GM21515 (cell line): ENCODE measurements around the gene CHST4.
"Not testable (repeated sequence)": the region's sequence is repeated elsewhere in the genome, so short reads cannot be mapped to it uniquely, and the experiment has no call there.

Experiments used
- ATAC-seq: cut with Tn5 transposase; IDR thresholded peaks from one replicate; pipeline ENCODE4 v1.9.1; 2021; ENCODE audit not compliant: unreplicated experiment

The CHST4 gene

GRCh38 chr16:71569621-71570020 is 43.4 kb downstream of the CHST4 start:
- ATAC-seq: no peak

- ATAC-seq: no peak
These were observed 43.9 kb downstream of the CHST4 start for GRCh38 chr16:71570144-71570543.

- no peak for ATAC-seq
These were observed 46.4 kb downstream of the CHST4 start for GRCh38 chr16:71572497-71573116.

- no peak for ATAC-seq
These were observed 47.3 kb downstream of the CHST4 start for GRCh38 chr16:71573387-71574094.

GRCh38 chr16:71574702-71575101 is 48.5 kb downstream of the CHST4 start:
- no peak for ATAC-seq

GRCh38 chr16:71576971-71577370 is 50.7 kb downstream of the CHST4 start, which contains the start of gene TAT:
TAT (minus strand) TSS chr16:71577092; CDS start chr16:71576415, 677 bp downstream.
- no peak for ATAC-seq

GRCh38 chr16:71582553-71582848 is 56.3 kb downstream of the CHST4 start:
- ATAC-seq: not testable (repeated sequence)

GRCh38 chr16:71584543-71585317 is 58.5 kb downstream of the CHST4 start:
- no peak for ATAC-seq

- no peak for ATAC-seq
These were observed 59.1 kb downstream of the CHST4 start for GRCh38 chr16:71585318-71585703.
